ENCODE results near the gene ABLIM2.

The ABLIM2 gene

GRCh38 chr4:8039853-8040252, 118.8 kb downstream of the ABLIM2 start:
- DNase-seq (ENCODE audit: low read depth) = no peak
- no peak overlapping the region for H3K4me3 ChIP-seq (ENCODE audit: low read length)
- no peak overlapping the region for H3K9ac ChIP-seq (ENCODE audit: low read length)
- peaks cover 7% of the 10 kb centered on the region for H3K36me3 ChIP-seq (ENCODE audit: control insufficient read depth, insufficient read depth, low read length, severe bottlenecking)
- H3K27me3 ChIP-seq (replicated peaks; ENCODE audit: control insufficient read depth, insufficient read depth, low read length) = peaks cover 25% of the 10 kb centered on the region
- H3K9me3 ChIP-seq (ENCODE audit: control insufficient read depth, low read length) = no peaks in the 10 kb centered on the region
- no peaks in the 10 kb centered on the region for H3K4me1 ChIP-seq (ENCODE audit: control insufficient read depth, insufficient read depth, low read length)

GRCh38 chr4:8039290-8039689, 119.3 kb downstream of the ABLIM2 start:
- H3K4me3 ChIP-seq (ENCODE audit: low read length) = no peak overlapping the region
- no peak for DNase-seq (ENCODE audit: low read depth)

GRCh38 chr4:8038719-8039251, 119.8 kb downstream of the ABLIM2 start:
- Histone ChIP-seq H3K9ac (ENCODE audit: low read length) (no peak overlapping the region), H3K4me1 (ENCODE audit: control insufficient read depth, insufficient read depth, low read length) (no peaks in the 10 kb centered on the region), H3K27me3 (replicated peaks; ENCODE audit: control insufficient read depth, insufficient read depth, low read length) (peaks cover 25% of the 10 kb centered on the region), H3K4me3 (ENCODE audit: low read length) (no peak overlapping the region), H3K36me3 (ENCODE audit: control insufficient read depth, insufficient read depth, low read length, severe bottlenecking) (peaks cover 7% of the 10 kb centered on the region), H3K9me3 (ENCODE audit: control insufficient read depth, low read length) (no peaks in the 10 kb centered on the region)
- no peak for DNase-seq (ENCODE audit: low read depth)

More at GRCh38 chr4:8039290-8039689, 119.3 kb downstream of the ABLIM2 start:
- peaks cover 25% of the 10 kb centered on the region for H3K27me3 ChIP-seq (replicated peaks; ENCODE audit: control insufficient read depth, insufficient read depth, low read length)
- no peaks in the 10 kb centered on the region for H3K4me1 ChIP-seq (ENCODE audit: control insufficient read depth, insufficient read depth, low read length)
- H3K36me3 ChIP-seq (ENCODE audit: control insufficient read depth, insufficient read depth, low read length, severe bottlenecking) = peaks cover 7% of the 10 kb centered on the region
- no peaks in the 10 kb centered on the region for H3K9me3 ChIP-seq (ENCODE audit: control insufficient read depth, low read length)
- no peak overlapping the region for H3K9ac ChIP-seq (ENCODE audit: low read length)

GRCh38 chr4:8038083-8038482, 120.5 kb downstream of the ABLIM2 start:
- H3K27me3 ChIP-seq (replicated peaks; ENCODE audit: control insufficient read depth, insufficient read depth, low read length) = peaks cover 29% of the 10 kb centered on the region
- DNase-seq (ENCODE audit: low read depth) = no peak

DNA sequence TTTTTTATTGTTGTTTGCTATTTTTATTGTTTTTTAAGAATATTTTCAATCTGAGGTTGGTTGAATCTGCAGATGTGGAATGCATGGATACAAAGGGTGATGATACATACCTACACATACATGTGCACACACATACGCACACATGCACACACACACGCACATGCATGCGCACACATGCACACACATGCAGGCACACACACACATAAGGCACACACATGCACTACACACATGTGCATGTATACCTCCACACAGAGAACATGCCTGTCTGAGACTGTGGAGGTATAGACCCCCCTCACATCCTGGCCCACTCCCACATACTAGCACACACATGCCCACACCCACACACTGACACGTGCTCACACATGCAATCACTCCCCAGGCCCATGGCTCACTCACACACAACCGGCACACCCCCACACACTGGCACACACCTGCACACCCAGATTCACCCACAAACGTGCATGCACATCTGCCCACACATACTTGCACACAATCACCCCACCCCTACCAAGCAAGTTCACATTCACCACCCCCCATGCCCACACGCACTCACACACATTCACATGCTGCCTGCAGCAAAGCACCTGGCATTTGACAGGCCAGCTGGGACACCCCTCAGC, 121.4 kb downstream of the ABLIM2 start:
- Histone ChIP-seq H3K9ac (ENCODE audit: low read length) (no peak overlapping the region), H3K36me3 (ENCODE audit: control insufficient read depth, insufficient read depth, low read length, severe bottlenecking) (peaks cover 4% of the 10 kb centered on the region), H3K4me1 (ENCODE audit: control insufficient read depth, insufficient read depth, low read length) (no peaks in the 10 kb centered on the region), H3K9me3 (ENCODE audit: control insufficient read depth, low read length) (no peaks in the 10 kb centered on the region), H3K4me3 (ENCODE audit: low read length) (no peak overlapping the region), H3K27me3 (replicated peaks; ENCODE audit: control insufficient read depth, insufficient read depth, low read length) (peaks cover 35% of the 10 kb centered on the region)
- DNase-seq (ENCODE audit: low read depth) = no peak

More at GRCh38 chr4:8038083-8038482, 120.5 kb downstream of the ABLIM2 start:
- Histone ChIP-seq H3K4me1 (ENCODE audit: control insufficient read depth, insufficient read depth, low read length) (no peaks in the 10 kb centered on the region), H3K4me3 (ENCODE audit: low read length) (no peak overlapping the region), H3K9me3 (ENCODE audit: control insufficient read depth, low read length) (no peaks in the 10 kb centered on the region), H3K9ac (ENCODE audit: low read length) (no peak overlapping the region), H3K36me3 (ENCODE audit: control insufficient read depth, insufficient read depth, low read length, severe bottlenecking) (peaks cover 5% of the 10 kb centered on the region)

- Histone ChIP-seq H3K4me3 (ENCODE audit: low read length) (no peak overlapping the region), H3K9ac (ENCODE audit: low read length) (no peak overlapping the region), H3K36me3 (ENCODE audit: control insufficient read depth, insufficient read depth, low read length, severe bottlenecking) (peaks cover 9% of the 10 kb centered on the region), H3K27me3 (replicated peaks; ENCODE audit: control insufficient read depth, insufficient read depth, low read length) (peaks cover 51% of the 10 kb centered on the region), H3K4me1 (ENCODE audit: control insufficient read depth, insufficient read depth, low read length) (no peaks in the 10 kb centered on the region), H3K9me3 (ENCODE audit: control insufficient read depth, low read length) (no peaks in the 10 kb centered on the region)
- DNase-seq (ENCODE audit: low read depth) = peak; percentile 46
Observed at GRCh38 chr4:8035371-8035780, 123.2 kb downstream of the ABLIM2 start.

GRCh38 chr4:8033829-8034528, 124.6 kb downstream of the ABLIM2 start:
- H3K27me3 ChIP-seq (replicated peaks; ENCODE audit: control insufficient read depth, insufficient read depth, low read length) = peaks cover 51% of the 10 kb centered on the region
- H3K9me3 ChIP-seq (ENCODE audit: control insufficient read depth, low read length) = no peaks in the 10 kb centered on the region
- H3K4me3 ChIP-seq (ENCODE audit: low read length) = no peak overlapping the region
- DNase-seq (ENCODE audit: low read depth) = no peak
- peaks cover 9% of the 10 kb centered on the region for H3K36me3 ChIP-seq (ENCODE audit: control insufficient read depth, insufficient read depth, low read length, severe bottlenecking)
- no peak overlapping the region for H3K9ac ChIP-seq (ENCODE audit: low read length)
- no peaks in the 10 kb centered on the region for H3K4me1 ChIP-seq (ENCODE audit: control insufficient read depth, insufficient read depth, low read length)

DNA sequence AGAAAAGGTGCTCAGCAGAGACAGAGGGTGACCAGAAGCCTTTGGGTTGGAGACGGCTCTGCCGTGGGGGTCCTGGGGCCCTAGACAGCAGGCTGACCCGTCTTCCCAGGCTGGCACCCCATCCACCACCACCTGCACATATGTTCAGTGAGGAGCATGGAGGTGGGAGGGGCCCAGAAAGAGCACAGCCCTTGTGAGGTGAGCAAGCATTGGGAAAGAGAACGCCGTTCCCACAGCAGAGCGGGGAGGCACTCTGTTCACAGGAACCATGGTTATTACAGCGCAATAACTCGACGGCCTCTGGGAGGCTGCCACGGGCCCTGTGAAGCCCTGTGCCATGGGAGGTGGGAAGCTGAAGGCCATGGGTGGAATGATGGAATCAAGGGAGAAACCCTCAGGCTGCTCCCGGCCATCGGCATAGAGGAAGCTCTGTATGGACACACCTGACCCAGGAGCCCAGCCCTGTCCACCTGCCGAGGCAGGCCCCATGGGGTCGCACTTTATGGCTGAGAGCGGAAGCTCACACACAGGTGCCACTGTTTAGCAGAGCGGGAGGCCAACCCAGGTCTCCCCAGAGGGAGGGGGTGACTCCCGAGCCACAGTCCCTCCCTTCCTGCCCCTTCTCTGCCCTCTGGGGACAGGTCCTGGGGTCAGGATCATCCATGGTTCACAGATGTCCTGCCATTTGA, 125.4 kb downstream of the ABLIM2 start:
- DNase-seq (ENCODE audit: low read depth) = no peak
- Histone ChIP-seq H3K4me3 (ENCODE audit: low read length) (no peak overlapping the region), H3K9me3 (ENCODE audit: control insufficient read depth, low read length) (no peaks in the 10 kb centered on the region), H3K27me3 (replicated peaks; ENCODE audit: control insufficient read depth, insufficient read depth, low read length) (peaks cover 50% of the 10 kb centered on the region), H3K4me1 (ENCODE audit: control insufficient read depth, insufficient read depth, low read length) (no peaks in the 10 kb centered on the region), H3K36me3 (ENCODE audit: control insufficient read depth, insufficient read depth, low read length, severe bottlenecking) (peaks cover 9% of the 10 kb centered on the region), H3K9ac (ENCODE audit: low read length) (no peak overlapping the region)

GRCh38 chr4:8032381-8032780, 126.2 kb downstream of the ABLIM2 start:
- Histone ChIP-seq H3K9ac (ENCODE audit: low read length) (no peak overlapping the region), H3K27me3 (replicated peaks; ENCODE audit: control insufficient read depth, insufficient read depth, low read length) (peaks cover 54% of the 10 kb centered on the region)
- DNase-seq (ENCODE audit: low read depth) = no peak

GRCh38 chr4:8030121-8030781, 128.4 kb downstream of the ABLIM2 start:
- Histone ChIP-seq H3K4me3 (ENCODE audit: low read length) (no peak overlapping the region), H3K27me3 (replicated peaks; ENCODE audit: control insufficient read depth, insufficient read depth, low read length) (peaks cover 67% of the 10 kb centered on the region), H3K9ac (ENCODE audit: low read length) (no peak overlapping the region), H3K36me3 (ENCODE audit: control insufficient read depth, insufficient read depth, low read length, severe bottlenecking) (peaks cover 5% of the 10 kb centered on the region), H3K4me1 (ENCODE audit: control insufficient read depth, insufficient read depth, low read length) (no peaks in the 10 kb centered on the region), H3K9me3 (ENCODE audit: control insufficient read depth, low read length) (no peaks in the 10 kb centered on the region)
- DNase-seq (ENCODE audit: low read depth) = no peak

More at GRCh38 chr4:8032381-8032780, 126.2 kb downstream of the ABLIM2 start:
- H3K4me3 ChIP-seq (ENCODE audit: low read length) = no peak overlapping the region
- H3K9me3 ChIP-seq (ENCODE audit: control insufficient read depth, low read length) = no peaks in the 10 kb centered on the region
- H3K4me1 ChIP-seq (ENCODE audit: control insufficient read depth, insufficient read depth, low read length) = no peaks in the 10 kb centered on the region
- peaks cover 9% of the 10 kb centered on the region for H3K36me3 ChIP-seq (ENCODE audit: control insufficient read depth, insufficient read depth, low read length, severe bottlenecking)

GRCh38 chr4:8029689-8030088, 128.9 kb downstream of the ABLIM2 start:
- no peaks in the 10 kb centered on the region for H3K9me3 ChIP-seq (ENCODE audit: control insufficient read depth, low read length)
- H3K27me3 ChIP-seq (replicated peaks; ENCODE audit: control insufficient read depth, insufficient read depth, low read length) = peaks cover 69% of the 10 kb centered on the region
- no peaks in the 10 kb centered on the region for H3K4me1 ChIP-seq (ENCODE audit: control insufficient read depth, insufficient read depth, low read length)
- no peak for DNase-seq (ENCODE audit: low read depth)
- H3K4me3 ChIP-seq (ENCODE audit: low read length) = no peak overlapping the region
- no peak overlapping the region for H3K9ac ChIP-seq (ENCODE audit: low read length)
- peaks cover 5% of the 10 kb centered on the region for H3K36me3 ChIP-seq (ENCODE audit: control insufficient read depth, insufficient read depth, low read length, severe bottlenecking)

Data from adipocyte (in vitro differentiated cells).